ENCODE measurements around the gene PELI1.

DNA sequence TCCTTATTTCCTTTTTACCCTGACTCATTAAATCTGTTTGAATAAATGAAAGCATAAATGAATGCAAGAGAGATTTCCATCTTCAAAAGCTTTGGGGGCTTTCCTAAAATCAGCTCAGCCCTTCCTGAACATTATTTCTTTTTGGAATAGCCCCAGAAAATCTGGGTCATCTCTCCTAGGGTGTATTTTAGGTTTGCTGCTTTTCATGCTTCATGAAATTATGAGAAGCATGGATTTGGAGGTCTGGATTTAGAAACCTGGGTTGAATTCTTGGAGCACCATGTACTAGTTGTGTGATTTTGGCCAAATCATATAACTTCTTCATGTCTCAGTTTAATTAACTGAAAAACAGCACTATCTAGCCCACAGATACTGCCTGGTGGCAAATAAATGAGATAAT, 24.0 kb upstream of the PELI1 start:
- TF ChIP-seq, protein P1, sequence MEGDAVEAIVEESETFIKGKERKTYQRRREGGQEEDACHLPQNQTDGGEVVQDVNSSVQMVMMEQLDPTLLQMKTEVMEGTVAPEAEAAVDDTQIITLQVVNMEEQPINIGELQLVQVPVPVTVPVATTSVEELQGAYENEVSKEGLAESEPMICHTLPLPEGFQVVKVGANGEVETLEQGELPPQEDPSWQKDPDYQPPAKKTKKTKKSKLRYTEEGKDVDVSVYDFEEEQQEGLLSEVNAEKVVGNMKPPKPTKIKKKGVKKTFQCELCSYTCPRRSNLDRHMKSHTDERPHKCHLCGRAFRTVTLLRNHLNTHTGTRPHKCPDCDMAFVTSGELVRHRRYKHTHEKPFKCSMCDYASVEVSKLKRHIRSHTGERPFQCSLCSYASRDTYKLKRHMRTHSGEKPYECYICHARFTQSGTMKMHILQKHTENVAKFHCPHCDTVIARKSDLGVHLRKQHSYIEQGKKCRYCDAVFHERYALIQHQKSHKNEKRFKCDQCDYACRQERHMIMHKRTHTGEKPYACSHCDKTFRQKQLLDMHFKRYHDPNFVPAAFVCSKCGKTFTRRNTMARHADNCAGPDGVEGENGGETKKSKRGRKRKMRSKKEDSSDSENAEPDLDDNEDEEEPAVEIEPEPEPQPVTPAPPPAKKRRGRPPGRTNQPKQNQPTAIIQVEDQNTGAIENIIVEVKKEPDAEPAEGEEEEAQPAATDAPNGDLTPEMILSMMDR (IDR thresholded peaks at IDR 0.05), result no peak
- TF ChIP-seq POLR2A (IDR thresholded peaks at IDR 0.05) (no peak), EP300 (IDR thresholded peaks at IDR 0.05) (no peak)
